ENCODE results near the gene SBK2.

Gene SBK2

GRCh38 chr19:55536951-55537740 lies at the start of gene SBK2:
Gene SBK2, minus strand, starts transcription at chr19:55537133. Its CDS starts 839 bp downstream, at chr19:55536294.
- TF ChIP-seq, protein P1, sequence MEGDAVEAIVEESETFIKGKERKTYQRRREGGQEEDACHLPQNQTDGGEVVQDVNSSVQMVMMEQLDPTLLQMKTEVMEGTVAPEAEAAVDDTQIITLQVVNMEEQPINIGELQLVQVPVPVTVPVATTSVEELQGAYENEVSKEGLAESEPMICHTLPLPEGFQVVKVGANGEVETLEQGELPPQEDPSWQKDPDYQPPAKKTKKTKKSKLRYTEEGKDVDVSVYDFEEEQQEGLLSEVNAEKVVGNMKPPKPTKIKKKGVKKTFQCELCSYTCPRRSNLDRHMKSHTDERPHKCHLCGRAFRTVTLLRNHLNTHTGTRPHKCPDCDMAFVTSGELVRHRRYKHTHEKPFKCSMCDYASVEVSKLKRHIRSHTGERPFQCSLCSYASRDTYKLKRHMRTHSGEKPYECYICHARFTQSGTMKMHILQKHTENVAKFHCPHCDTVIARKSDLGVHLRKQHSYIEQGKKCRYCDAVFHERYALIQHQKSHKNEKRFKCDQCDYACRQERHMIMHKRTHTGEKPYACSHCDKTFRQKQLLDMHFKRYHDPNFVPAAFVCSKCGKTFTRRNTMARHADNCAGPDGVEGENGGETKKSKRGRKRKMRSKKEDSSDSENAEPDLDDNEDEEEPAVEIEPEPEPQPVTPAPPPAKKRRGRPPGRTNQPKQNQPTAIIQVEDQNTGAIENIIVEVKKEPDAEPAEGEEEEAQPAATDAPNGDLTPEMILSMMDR (IDR thresholded peaks at IDR 0.05), result no peak

- TF ChIP-seq, protein P1 (IDR thresholded peaks at IDR 0.05), result no peak
Measured at GRCh38 chr19:55585658-55586339, 48.9 kb upstream of the SBK2 start.

- TF ChIP-seq, protein P1 (IDR thresholded peaks at IDR 0.05), result no peak
Measured at GRCh38 chr19:55584871-55585270, 47.9 kb upstream of the SBK2 start.

GRCh38 chr19:55581823-55582223 lies 44.9 kb upstream of the SBK2 start:
- TF ChIP-seq, protein P1 (IDR thresholded peaks at IDR 0.05), result no peak

- TF ChIP-seq, protein P1 (IDR thresholded peaks at IDR 0.05), result no peak
Measured at GRCh38 chr19:55581145-55581822, 44.4 kb upstream of the SBK2 start.

DNA sequence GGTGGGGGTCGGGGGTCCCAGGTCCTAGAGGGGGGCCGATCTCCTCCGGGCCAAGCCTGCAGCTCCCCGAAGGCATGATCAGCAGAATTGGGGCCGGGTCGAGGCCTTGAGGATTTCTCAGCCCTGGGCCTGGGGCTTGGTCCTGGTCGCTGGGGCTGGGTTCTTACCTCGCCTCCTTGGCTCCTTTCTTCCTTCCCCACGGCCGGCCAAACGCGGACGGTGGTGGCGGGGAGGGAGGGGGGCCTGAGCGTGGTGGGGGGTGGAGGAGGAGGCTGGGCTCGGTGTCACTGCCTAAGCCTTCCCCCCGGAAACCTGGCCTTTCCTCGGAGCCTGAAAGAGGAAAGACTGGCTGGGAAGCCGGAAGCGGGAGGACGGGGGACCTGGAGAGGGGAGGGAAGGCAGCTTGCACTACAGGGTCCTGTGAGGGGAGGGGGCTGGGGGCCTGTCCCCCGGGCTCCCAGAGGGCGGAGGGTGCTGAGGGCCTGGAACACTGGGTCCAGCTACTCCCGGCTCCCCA lies 43.8 kb upstream of the SBK2 start, which contains the start of gene ZNF579:
Gene ZNF579, minus strand, starts transcription at position 221 of the 517 bp plus-strand sequence. CDS start 1,209 bp downstream, outside the sequence.
- TF ChIP-seq, protein P1 (IDR thresholded peaks at IDR 0.05), result no peak
